Measurements from ENCODE around the gene CERT1. TPM values are rescaled to one million over a fixed set of nuclear protein-coding genes. Genes with fewer than 3 reads are reported as not detected.
"Not testable (repeated sequence)": the region's sequence is repeated elsewhere in the genome, so short reads cannot be mapped to it uniquely, and the experiment has no call there.

Gene CERT1
- total RNA-seq, 1 donor from 2014 or later, result 11.7 TPM

DNA sequence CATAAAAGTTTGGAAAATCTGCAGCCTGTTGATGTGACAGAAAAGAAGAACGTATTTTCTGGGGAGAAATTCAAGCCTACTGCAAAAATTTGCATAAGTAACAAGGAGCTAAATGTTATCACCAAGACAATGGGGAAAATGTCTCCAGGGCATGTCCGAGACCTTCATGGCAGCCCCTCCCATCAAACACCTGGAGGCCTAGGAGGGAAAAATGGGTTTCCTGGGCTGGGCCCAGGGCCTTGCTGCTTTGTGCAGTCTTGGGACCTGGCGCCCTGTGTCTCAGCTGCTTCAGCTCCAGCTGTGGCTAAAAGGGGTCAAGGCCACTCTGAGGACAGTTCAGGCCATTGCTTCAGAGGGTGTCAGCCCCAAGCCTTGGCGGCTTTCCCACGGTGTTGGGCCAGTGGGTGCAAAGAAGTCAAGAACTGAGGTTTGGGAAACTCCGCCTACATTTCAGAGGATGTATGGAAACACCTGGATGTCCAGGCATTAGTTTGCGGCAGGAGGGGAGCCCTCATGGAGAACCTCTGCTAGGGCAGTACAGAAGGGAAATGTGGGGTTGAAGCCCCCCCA is 13.1 kb downstream of the CERT1 start:
- no peak for DNase-seq (ENCODE audit: low read depth)
- no peak overlapping the region for H3K4me3 ChIP-seq (ENCODE audit: low read depth, low read length)
- TF ChIP-seq, protein P1, sequence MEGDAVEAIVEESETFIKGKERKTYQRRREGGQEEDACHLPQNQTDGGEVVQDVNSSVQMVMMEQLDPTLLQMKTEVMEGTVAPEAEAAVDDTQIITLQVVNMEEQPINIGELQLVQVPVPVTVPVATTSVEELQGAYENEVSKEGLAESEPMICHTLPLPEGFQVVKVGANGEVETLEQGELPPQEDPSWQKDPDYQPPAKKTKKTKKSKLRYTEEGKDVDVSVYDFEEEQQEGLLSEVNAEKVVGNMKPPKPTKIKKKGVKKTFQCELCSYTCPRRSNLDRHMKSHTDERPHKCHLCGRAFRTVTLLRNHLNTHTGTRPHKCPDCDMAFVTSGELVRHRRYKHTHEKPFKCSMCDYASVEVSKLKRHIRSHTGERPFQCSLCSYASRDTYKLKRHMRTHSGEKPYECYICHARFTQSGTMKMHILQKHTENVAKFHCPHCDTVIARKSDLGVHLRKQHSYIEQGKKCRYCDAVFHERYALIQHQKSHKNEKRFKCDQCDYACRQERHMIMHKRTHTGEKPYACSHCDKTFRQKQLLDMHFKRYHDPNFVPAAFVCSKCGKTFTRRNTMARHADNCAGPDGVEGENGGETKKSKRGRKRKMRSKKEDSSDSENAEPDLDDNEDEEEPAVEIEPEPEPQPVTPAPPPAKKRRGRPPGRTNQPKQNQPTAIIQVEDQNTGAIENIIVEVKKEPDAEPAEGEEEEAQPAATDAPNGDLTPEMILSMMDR (conservative IDR thresholded peaks at IDR 0.05; ENCODE audit: low read depth, low read length), result no peak

DNA sequence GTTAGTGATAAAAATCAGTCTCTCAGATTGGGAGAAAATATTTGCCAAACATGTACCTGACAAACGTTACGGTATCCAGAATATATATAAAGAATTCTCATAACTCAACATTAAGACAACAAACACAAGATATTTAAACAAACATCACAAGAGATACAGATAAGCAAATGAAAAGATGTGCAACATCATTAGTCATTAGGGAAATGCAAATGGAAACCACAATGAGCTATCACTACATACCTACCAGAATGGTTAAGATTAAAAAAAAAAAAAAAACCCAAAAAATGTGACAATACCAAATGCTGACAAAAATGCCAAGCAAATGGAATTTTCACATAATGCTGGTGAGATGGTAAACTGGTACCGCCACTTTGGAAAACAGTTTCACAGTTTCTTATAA is 15.4 kb downstream of the CERT1 start:
- no peak overlapping the region for H3K4me3 ChIP-seq (ENCODE audit: low read depth, low read length)
- TF ChIP-seq, protein P1 (conservative IDR thresholded peaks at IDR 0.05; ENCODE audit: low read depth, low read length), result no peak
- DNase-seq (ENCODE audit: low read depth), result no peak

DNA sequence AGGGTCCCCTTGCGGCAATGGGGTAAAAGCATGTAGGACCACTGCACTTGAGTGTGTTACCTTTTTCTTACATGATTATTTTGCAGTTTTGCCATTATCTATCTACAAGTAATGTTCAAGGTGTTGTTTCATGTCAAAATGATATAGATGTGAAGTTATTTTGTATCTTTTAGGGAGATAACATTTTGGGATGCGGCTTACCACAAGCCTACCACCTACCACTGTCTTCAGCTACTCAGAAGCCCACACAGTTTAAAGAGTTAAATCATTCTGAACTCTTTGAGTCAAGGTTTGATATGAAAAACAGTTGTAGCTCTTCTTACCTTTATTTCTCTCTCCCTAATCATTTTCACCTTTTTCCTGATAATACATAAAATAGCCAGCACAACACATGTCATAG is 19.8 kb downstream of the CERT1 start:
- H3K4me3 ChIP-seq (ENCODE audit: low read depth, low read length), result no peak overlapping the region
- TF ChIP-seq, protein P1 (conservative IDR thresholded peaks at IDR 0.05; ENCODE audit: low read depth, low read length), result no peak
- no peak for DNase-seq (ENCODE audit: low read depth)

DNA sequence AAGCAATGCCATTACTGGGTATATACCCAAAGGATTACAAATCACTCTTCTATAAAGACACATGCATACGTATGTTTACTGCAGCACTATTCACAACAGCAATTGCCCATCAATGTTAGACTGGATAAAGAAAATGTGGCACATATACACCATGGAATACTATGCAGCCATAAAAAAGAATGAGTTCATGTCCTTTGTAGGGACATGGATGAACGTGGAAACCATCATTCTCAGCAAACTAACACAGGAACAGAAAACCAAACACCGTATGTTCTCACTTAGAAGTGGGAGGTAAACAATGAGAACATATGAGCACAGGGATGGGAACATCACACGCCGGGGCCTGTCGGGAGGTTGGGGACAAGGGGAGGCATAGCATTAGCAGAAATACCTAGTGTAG is 21.6 kb downstream of the CERT1 start:
- DNase-seq (ENCODE audit: low read depth); H3K4me3 ChIP-seq (ENCODE audit: low read depth, low read length): not testable (repeated sequence)

DNA sequence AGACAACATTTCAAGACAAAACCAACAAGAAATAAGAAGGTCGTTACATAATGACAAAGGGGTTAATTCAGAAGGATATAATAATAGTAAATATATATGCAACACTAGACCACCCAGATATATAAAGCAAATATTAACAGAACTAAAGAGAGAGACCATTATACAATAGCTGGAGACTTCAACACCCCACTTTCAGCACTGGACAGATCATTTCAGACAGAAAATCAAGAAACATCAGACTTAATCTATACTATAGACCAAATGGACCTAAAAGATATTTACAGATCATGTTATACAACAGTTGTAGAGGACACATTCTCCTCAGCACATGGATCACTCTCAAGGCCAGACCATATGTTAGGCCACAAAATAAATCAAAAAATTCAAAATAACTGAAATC is 26.8 kb downstream of the CERT1 start:
- no peak overlapping the region for H3K4me3 ChIP-seq (ENCODE audit: low read depth, low read length)
- no peak for DNase-seq (ENCODE audit: low read depth)
- TF ChIP-seq, protein P1 (conservative IDR thresholded peaks at IDR 0.05; ENCODE audit: low read depth, low read length), result no peak

DNA sequence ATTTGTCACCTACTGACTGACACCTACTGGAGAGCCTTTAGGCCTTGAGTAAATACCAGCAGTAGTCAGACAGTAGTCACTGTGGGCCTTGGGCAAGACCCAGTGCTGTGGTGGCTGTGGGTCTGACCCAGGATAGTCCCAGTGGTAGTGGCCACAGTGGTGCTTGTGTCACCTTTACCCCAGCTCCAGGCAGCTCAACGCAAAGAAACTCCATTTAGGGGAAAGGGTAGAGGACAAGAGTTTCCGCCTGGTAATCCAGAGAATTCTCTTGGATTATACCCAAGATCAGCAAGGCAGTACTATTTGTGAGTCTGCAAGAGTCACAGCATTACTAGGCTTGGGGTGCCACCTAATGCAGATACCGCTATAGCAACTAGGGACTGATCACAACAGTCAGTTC is 28.9 kb downstream of the CERT1 start:
- TF ChIP-seq, protein P1 (conservative IDR thresholded peaks at IDR 0.05; ENCODE audit: low read depth, low read length), result no peak
- DNase-seq (ENCODE audit: low read depth), result no peak
- H3K4me3 ChIP-seq (ENCODE audit: low read depth, low read length), result no peak overlapping the region

DNA sequence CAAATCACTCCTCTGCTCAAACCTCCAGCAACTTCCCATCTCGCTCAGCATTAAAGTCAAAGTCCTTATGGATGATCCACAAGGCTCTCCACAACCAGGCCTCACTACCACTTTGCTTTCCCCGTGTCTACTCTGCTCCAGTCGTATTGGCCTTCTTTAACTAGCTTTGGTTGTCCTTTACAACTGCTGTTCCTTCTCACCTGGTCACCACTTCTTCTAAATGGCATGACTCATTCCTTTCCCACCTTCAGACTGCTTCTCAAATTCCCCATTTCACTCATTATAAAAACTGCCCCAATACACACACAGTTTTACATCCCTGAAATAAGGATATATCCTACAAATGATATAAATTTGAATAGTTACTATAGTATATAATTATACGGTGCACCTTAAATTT is 30.4 kb downstream of the CERT1 start:
- no peak overlapping the region for H3K4me3 ChIP-seq (ENCODE audit: low read depth, low read length)
- TF ChIP-seq, protein P1 (conservative IDR thresholded peaks at IDR 0.05; ENCODE audit: low read depth, low read length), result no peak
- DNase-seq (ENCODE audit: low read depth), result no peak

All from epithelial cell of proximal tubule (primary cell).